IMR-90 (cell line): Measurements from ENCODE around the gene ATP1A4.

Source experiments
- BHLHE40 ChIP-seq: fragments of 150-350 bp; IDR thresholded peaks from 2 replicates; pipeline ENCODE4 v1.6.1; 2016; ENCODE audit warnings: mild to moderate bottlenecking, low read depth, low read length
- CHD1 ChIP-seq: IDR thresholded peaks from 2 replicates; pipeline ENCODE4 v1.6.1; 2012; ENCODE audit warnings: low read depth, low read length, improper control_type of control experiment
- CTCF ChIP-seq: conservative IDR thresholded peaks from 2 replicates; pipeline ENCODE4 v1.5.1; 2012; ENCODE audit warnings: mild to moderate bottlenecking, low read depth, low read length, improper control_type of control experiment
- ELK1 ChIP-seq: fragments of 150-350 bp; IDR thresholded peaks from 2 replicates; pipeline ENCODE4 v1.6.1; 2016; ENCODE audit warnings: low read depth, mild to moderate bottlenecking, low read length, moderate library complexity, borderline replicate concordance
- MXI1 ChIP-seq: IDR thresholded peaks from 2 replicates; pipeline ENCODE4 v1.6.1; 2012; ENCODE audit warnings: low read depth, mild to moderate bottlenecking, low read length, moderate library complexity, borderline replicate concordance
- NFE2L2 ChIP-seq: fragments of 150-350 bp; IDR thresholded peaks from 2 replicates; pipeline ENCODE4 v1.6.1; 2016; ENCODE audit warnings: low read depth, mild to moderate bottlenecking, low read length
- POLR2A ChIP-seq: IDR thresholded peaks from 2 replicates; pipeline ENCODE4 v1.6.1; 2012; ENCODE audit warnings: mild to moderate bottlenecking, low read depth, low read length
- RAD21 ChIP-seq: IDR thresholded peaks from 2 replicates; pipeline ENCODE4 v1.6.1; 2012; ENCODE audit warnings: low read length, improper control_type of control experiment
- SMC3 ChIP-seq: fragments of 150-350 bp; IDR thresholded peaks from 2 replicates; pipeline ENCODE4 v1.6.1; 2016; ENCODE audit warnings: low read depth, mild to moderate bottlenecking, antibody characterized with exemption, low read length, moderate library complexity
- USF2 ChIP-seq: fragments of 150-350 bp; IDR thresholded peaks from 2 replicates; pipeline ENCODE4 v1.6.1; 2017; ENCODE audit warnings: mild to moderate bottlenecking, antibody characterized with exemption, low read length, low read depth

GRCh38 chr1:160131803-160132565 lies 19.4 kb upstream of the ATP1A4 start:
- TF ChIP-seq POLR2A = no peak
- no peak for TF ChIP-seq CHD1
- TF ChIP-seq CTCF = no peak
- TF ChIP-seq NFE2L2 = no peak
- no peak for TF ChIP-seq RAD21
- no peak for TF ChIP-seq ELK1
- no peak for TF ChIP-seq SMC3
- no peak for TF ChIP-seq USF2
- TF ChIP-seq MXI1 = no peak
- no peak for TF ChIP-seq BHLHE40
